ENCODE measurements around the gene ODF2L. TPM values are rescaled to one million over a fixed set of nuclear protein-coding genes. Genes with fewer than 3 reads are reported as not detected.

ODF2L gene
- total and polyA plus RNA-seq, 4 donors, result 3.0 to 6.5 (median 5.2) TPM

- TF ChIP-seq, protein P1, sequence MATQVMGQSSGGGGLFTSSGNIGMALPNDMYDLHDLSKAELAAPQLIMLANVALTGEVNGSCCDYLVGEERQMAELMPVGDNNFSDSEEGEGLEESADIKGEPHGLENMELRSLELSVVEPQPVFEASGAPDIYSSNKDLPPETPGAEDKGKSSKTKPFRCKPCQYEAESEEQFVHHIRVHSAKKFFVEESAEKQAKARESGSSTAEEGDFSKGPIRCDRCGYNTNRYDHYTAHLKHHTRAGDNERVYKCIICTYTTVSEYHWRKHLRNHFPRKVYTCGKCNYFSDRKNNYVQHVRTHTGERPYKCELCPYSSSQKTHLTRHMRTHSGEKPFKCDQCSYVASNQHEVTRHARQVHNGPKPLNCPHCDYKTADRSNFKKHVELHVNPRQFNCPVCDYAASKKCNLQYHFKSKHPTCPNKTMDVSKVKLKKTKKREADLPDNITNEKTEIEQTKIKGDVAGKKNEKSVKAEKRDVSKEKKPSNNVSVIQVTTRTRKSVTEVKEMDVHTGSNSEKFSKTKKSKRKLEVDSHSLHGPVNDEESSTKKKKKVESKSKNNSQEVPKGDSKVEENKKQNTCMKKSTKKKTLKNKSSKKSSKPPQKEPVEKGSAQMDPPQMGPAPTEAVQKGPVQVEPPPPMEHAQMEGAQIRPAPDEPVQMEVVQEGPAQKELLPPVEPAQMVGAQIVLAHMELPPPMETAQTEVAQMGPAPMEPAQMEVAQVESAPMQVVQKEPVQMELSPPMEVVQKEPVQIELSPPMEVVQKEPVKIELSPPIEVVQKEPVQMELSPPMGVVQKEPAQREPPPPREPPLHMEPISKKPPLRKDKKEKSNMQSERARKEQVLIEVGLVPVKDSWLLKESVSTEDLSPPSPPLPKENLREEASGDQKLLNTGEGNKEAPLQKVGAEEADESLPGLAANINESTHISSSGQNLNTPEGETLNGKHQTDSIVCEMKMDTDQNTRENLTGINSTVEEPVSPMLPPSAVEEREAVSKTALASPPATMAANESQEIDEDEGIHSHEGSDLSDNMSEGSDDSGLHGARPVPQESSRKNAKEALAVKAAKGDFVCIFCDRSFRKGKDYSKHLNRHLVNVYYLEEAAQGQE (IDR thresholded peaks at IDR 0.05), result no peak
- TF ChIP-seq FOXA2 (IDR thresholded peaks at IDR 0.05), result no peak
- no peak for TF ChIP-seq NR2F2 (IDR thresholded peaks at IDR 0.05)
- no peak for TF ChIP-seq TAF1 (conservative IDR thresholded peaks at IDR 0.05)
- TF ChIP-seq FOXA1 (IDR thresholded peaks at IDR 0.05), result no peak
These were observed 6.8 kb downstream of the ODF2L start (continued) for GRCh38 chr1:86389307-86389706.

DNA sequence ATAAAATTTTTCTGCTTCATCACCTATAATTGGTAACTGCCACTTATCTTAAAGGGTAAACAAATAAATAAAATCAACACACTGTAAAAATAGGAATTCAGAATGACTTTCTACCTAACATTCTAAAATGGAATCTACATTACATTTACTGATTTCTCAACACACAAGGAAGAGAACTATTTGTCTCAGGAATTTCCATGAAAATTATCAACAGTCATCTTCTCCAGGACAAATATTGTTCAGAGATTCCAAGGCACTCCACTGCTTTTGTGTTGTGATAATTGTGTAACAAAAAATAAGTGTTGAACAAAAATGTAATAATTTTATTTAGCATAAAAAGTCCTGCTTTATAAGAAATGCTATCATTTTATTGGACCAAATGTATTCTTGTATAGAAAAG, 7.3 kb downstream of the ODF2L start:
- DNase-seq (ENCODE audit: low spot score), result no peak
- H3K9me3 ChIP-seq (ENCODE audit: control insufficient read depth in 4 of 4, low read length in 3 of 4), result no peaks in the 10 kb centered on the region
- TF ChIP-seq GABPA (IDR thresholded peaks at IDR 0.05 in 1 of 2, conservative IDR thresholded peaks at IDR 0.05 in 1 of 2), result no peak
- no peak for TF ChIP-seq RXRA (IDR thresholded peaks at IDR 0.05)
- TF ChIP-seq EGR1 (IDR thresholded peaks at IDR 0.05; ENCODE audit: low read depth in 2 of 2), result no peak
- no peak for TF ChIP-seq TAF1 (conservative IDR thresholded peaks at IDR 0.05)
- no peak for TF ChIP-seq FOXA1 (IDR thresholded peaks at IDR 0.05)
- TF ChIP-seq YY1 (IDR thresholded peaks at IDR 0.05), result no peak
- TF ChIP-seq, protein P2, sequence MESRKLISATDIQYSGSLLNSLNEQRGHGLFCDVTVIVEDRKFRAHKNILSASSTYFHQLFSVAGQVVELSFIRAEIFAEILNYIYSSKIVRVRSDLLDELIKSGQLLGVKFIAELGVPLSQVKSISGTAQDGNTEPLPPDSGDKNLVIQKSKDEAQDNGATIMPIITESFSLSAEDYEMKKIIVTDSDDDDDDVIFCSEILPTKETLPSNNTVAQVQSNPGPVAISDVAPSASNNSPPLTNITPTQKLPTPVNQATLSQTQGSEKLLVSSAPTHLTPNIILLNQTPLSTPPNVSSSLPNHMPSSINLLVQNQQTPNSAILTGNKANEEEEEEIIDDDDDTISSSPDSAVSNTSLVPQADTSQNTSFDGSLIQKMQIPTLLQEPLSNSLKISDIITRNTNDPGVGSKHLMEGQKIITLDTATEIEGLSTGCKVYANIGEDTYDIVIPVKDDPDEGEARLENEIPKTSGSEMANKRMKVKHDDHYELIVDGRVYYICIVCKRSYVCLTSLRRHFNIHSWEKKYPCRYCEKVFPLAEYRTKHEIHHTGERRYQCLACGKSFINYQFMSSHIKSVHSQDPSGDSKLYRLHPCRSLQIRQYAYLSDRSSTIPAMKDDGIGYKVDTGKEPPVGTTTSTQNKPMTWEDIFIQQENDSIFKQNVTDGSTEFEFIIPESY (IDR thresholded peaks at IDR 0.05), result no peak
- TF ChIP-seq JUND (IDR thresholded peaks at IDR 0.05), result no peak
- TF ChIP-seq ATF3 (IDR thresholded peaks at IDR 0.05), result no peak
- TF ChIP-seq, protein P3, sequence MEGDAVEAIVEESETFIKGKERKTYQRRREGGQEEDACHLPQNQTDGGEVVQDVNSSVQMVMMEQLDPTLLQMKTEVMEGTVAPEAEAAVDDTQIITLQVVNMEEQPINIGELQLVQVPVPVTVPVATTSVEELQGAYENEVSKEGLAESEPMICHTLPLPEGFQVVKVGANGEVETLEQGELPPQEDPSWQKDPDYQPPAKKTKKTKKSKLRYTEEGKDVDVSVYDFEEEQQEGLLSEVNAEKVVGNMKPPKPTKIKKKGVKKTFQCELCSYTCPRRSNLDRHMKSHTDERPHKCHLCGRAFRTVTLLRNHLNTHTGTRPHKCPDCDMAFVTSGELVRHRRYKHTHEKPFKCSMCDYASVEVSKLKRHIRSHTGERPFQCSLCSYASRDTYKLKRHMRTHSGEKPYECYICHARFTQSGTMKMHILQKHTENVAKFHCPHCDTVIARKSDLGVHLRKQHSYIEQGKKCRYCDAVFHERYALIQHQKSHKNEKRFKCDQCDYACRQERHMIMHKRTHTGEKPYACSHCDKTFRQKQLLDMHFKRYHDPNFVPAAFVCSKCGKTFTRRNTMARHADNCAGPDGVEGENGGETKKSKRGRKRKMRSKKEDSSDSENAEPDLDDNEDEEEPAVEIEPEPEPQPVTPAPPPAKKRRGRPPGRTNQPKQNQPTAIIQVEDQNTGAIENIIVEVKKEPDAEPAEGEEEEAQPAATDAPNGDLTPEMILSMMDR (IDR thresholded peaks at IDR 0.05; ENCODE audit: low read depth, low read length, missing input control), result no peak
- TF ChIP-seq HNF4A (conservative IDR thresholded peaks at IDR 0.05), result no peak
- no peak for TF ChIP-seq NR2F2 (IDR thresholded peaks at IDR 0.05)
- TF ChIP-seq RAD21 (IDR thresholded peaks at IDR 0.05), result no peak
- TF ChIP-seq, protein P4, sequence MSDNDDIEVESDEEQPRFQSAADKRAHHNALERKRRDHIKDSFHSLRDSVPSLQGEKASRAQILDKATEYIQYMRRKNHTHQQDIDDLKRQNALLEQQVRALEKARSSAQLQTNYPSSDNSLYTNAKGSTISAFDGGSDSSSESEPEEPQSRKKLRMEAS (IDR thresholded peaks at IDR 0.05), result no peak
- TF ChIP-seq, protein P1 (IDR thresholded peaks at IDR 0.05), result no peak
- TF ChIP-seq SP1 (IDR thresholded peaks at IDR 0.05), result no peak
- H3K27me3 ChIP-seq (ENCODE audit: control insufficient read depth in 4 of 4, insufficient read depth in 4 of 4, low read length in 3 of 4), result no peaks in the 10 kb centered on the region
- H3K4me1 ChIP-seq (ENCODE audit: control insufficient read depth in 4 of 4, insufficient read depth in 4 of 4, low read length in 3 of 4), result peaks cover 0 to 2% (median under 1%) of the 10 kb centered on the region in 4 donors
- no peak overlapping the region for H3K4me3 ChIP-seq (ENCODE audit: low read depth in 1 of 3, low read length in 3 of 3)
- H3K36me3 ChIP-seq (ENCODE audit: control insufficient read depth in 4 of 4, insufficient read depth in 3 of 4, low read depth in 1 of 4, low read length in 3 of 4), result no peaks in the 10 kb centered on the region
- H3K27ac ChIP-seq (ENCODE audit: low read depth in 1 of 2, low read length in 2 of 2), result no peak overlapping the region
- H3K9ac ChIP-seq (ENCODE audit: low read depth in 1 of 2, low read length in 2 of 2), result no peak overlapping the region
